ENCODE data around the gene EIF3K. TPM values are rescaled to one million over a fixed set of nuclear protein-coding genes. Genes with fewer than 3 reads are reported as not detected.

Gene EIF3K
- total RNA-seq, 1 donor from 2014 or later = 392 TPM

GRCh38 chr19:38648769-38649304 is 29.8 kb downstream of the EIF3K start:
- DNase-seq (ENCODE audit: extremely low read depth, low read depth, low spot score) = no peak

- DNase-seq (ENCODE audit: extremely low read depth, low read depth, low spot score) = no peak
Measured at GRCh38 chr19:38649305-38650171, 30.6 kb downstream of the EIF3K start.

- DNase-seq (ENCODE audit: extremely low read depth, low read depth, low spot score) = no peak
Measured at GRCh38 chr19:38650172-38650775, 31.3 kb downstream of the EIF3K start.

- no peak for DNase-seq (ENCODE audit: extremely low read depth, low read depth, low spot score)
Measured at GRCh38 chr19:38650911-38651584, 32.1 kb downstream of the EIF3K start.

- DNase-seq (ENCODE audit: extremely low read depth, low read depth, low spot score) = no peak
Measured at GRCh38 chr19:38653028-38653571, 34.1 kb downstream of the EIF3K start.

- DNase-seq (ENCODE audit: extremely low read depth, low read depth, low spot score) = no peak
Measured at GRCh38 chr19:38654628-38655055, 35.7 kb downstream of the EIF3K start.

GRCh38 chr19:38655148-38655824 is 36.3 kb downstream of the EIF3K start:
- DNase-seq (ENCODE audit: extremely low read depth, low read depth, low spot score) = no peak

GRCh38 chr19:38656171-38656981 is 37.4 kb downstream of the EIF3K start:
- no peak for DNase-seq (ENCODE audit: extremely low read depth, low read depth, low spot score)

GRCh38 chr19:38657633-38658222 is 38.7 kb downstream of the EIF3K start:
- no peak for DNase-seq (ENCODE audit: extremely low read depth, low read depth, low spot score)

GRCh38 chr19:38658462-38659306 is 39.7 kb downstream of the EIF3K start:
- DNase-seq (ENCODE audit: extremely low read depth, low read depth, low spot score) = peak; percentile 94

- DNase-seq (ENCODE audit: extremely low read depth, low read depth, low spot score) = no peak
Measured at GRCh38 chr19:38660724-38661123, 41.7 kb downstream of the EIF3K start.

GRCh38 chr19:38661136-38661535 is 42.1 kb downstream of the EIF3K start:
- DNase-seq (ENCODE audit: extremely low read depth, low read depth, low spot score) = no peak

- DNase-seq (ENCODE audit: extremely low read depth, low read depth, low spot score) = no peak
Measured at GRCh38 chr19:38661996-38662395, 43.0 kb downstream of the EIF3K start.

GRCh38 chr19:38662537-38663155 is 43.7 kb downstream of the EIF3K start:
- DNase-seq (ENCODE audit: extremely low read depth, low read depth, low spot score) = no peak

- DNase-seq (ENCODE audit: extremely low read depth, low read depth, low spot score) = no peak
Measured at GRCh38 chr19:38663156-38663651, 44.2 kb downstream of the EIF3K start.

GRCh38 chr19:38663957-38664502 is 45.0 kb downstream of the EIF3K start:
- no peak for DNase-seq (ENCODE audit: extremely low read depth, low read depth, low spot score)

- no peak for DNase-seq (ENCODE audit: extremely low read depth, low read depth, low spot score)
Measured at GRCh38 chr19:38664503-38665211, 45.7 kb downstream of the EIF3K start.
